ENCODE data around the gene PRODH. TPM values are rescaled to one million over a fixed set of nuclear protein-coding genes. Genes with fewer than 3 reads are reported as not detected.

PRODH gene, protein sequence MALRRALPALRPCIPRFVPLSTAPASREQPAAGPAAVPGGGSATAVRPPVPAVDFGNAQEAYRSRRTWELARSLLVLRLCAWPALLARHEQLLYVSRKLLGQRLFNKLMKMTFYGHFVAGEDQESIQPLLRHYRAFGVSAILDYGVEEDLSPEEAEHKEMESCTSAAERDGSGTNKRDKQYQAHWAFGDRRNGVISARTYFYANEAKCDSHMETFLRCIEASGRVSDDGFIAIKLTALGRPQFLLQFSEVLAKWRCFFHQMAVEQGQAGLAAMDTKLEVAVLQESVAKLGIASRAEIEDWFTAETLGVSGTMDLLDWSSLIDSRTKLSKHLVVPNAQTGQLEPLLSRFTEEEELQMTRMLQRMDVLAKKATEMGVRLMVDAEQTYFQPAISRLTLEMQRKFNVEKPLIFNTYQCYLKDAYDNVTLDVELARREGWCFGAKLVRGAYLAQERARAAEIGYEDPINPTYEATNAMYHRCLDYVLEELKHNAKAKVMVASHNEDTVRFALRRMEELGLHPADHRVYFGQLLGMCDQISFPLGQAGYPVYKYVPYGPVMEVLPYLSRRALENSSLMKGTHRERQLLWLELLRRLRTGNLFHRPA
- total RNA-seq, result 10 to 100 TPM in 3 of 4 donors, 1 to 10 TPM in 1; 1.7 to 41.5 (median 14.2) TPM

GRCh38 chr22:18935889-18936529 lies at the start of gene PRODH:
Gene PRODH (minus strand): TSS chr22:18936293. CDS start chr22:18936287, 6 bp downstream.
- no peak for TF ChIP-seq CTCF (IDR thresholded peaks at IDR 0.05)
- ATAC-seq (ENCODE audit: low FRiP score) (peak; percentile 37), DNase-seq (ENCODE audit: low spot score) (no peak)

- ATAC-seq (ENCODE audit: low FRiP score), result no peak
- DNase-seq (ENCODE audit: low spot score), result no peak
- no peak for TF ChIP-seq CTCF (IDR thresholded peaks at IDR 0.05)
Observed at GRCh38 chr22:18985780-18986179, 49.7 kb upstream of the PRODH start.

DNA sequence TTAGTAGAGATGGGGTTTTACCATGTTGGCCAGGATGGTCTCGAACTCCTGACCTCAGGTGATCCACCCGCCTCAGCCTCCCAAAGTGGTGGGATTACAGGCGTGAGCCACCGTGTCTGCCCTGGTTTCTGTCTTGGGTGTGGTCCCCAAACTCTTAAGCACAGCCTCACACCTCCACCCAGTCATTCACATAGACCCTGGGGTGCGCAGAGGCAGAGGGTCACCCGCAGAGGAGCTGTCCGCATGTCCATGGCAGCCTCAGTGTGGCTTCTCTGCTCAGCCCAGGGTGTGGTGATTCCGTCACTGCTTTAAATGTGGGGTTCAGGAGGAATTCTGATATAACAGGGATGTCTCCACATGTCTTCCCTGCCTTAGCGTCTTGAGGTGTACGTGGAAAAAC lies 48.5 kb upstream of the PRODH start:
- no peak for ATAC-seq (ENCODE audit: low FRiP score)
- no peak for TF ChIP-seq CTCF (IDR thresholded peaks at IDR 0.05)
- DNase-seq (ENCODE audit: low spot score), result no peak

DNA sequence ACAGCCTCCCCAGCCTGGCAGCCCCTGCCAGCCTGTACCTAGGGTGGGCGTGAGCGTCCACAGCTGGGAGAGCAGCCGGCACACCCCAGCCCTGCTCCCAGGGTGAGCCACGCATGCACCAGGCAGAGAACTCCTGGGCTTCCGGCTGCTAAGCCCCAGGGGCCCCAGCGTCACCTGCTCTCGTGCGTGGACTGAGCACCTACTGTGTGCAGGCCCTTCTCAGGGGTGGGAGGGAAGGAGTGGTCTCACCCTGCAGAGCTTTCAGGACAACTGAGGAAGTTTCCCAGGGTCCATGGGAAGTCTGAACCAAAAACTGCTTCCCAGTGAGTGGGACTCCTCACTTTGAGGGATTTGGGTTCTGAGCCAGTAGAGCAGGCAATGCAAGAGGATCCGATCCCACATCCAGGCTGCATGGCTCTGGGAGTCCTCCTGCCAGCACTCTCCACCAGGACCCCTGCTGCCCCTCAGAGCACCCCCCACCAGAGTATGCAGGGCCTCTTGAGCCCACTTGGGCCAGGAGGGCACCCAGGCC lies 47.1 kb upstream of the PRODH start:
- DNase-seq (ENCODE audit: low spot score) (no peak), ATAC-seq (ENCODE audit: low FRiP score) (no peak)
- TF ChIP-seq CTCF (IDR thresholded peaks at IDR 0.05), result no peak

GRCh38 chr22:18980829-18981228 lies 44.7 kb upstream of the PRODH start:
- ATAC-seq (ENCODE audit: low FRiP score), result no peak
- DNase-seq (ENCODE audit: low spot score), result no peak
- no peak for TF ChIP-seq CTCF (IDR thresholded peaks at IDR 0.05)

- TF ChIP-seq CTCF (IDR thresholded peaks at IDR 0.05), result no peak
- DNase-seq (ENCODE audit: low spot score) (no peak), ATAC-seq (ENCODE audit: low FRiP score) (no peak)
Observed at GRCh38 chr22:18979957-18980356, 43.9 kb upstream of the PRODH start.

Measured in omental fat pad (tissue), 4 donors.